K562 (cell line): Measurements from ENCODE around the gene NAPA. TPM values are rescaled to one million over a fixed set of nuclear protein-coding genes. Genes with fewer than 3 reads are reported as not detected.
A peak's percentile ranks its signal among the peaks of the same experiment; 100 is the strongest.

Experiments
- ATAC-seq: fragments of 200-7000 bp; cut with Tn5 transposase; 3 replicates; pipeline ENCODE4 v1.9.1; 2020; ENCODE audit warnings: moderate library complexity
- BruUV-seq: library from RNA; stranded (reverse); fragments of 400-500 nt; replicated peaks from 2 replicates; lab custom pipeline; 2021; lab: Mats Ljungman, UMichigan
- CTCF ChIA-PET: fragments of 300-600 bp; formaldehyde crosslinking; extraction: SDS; loops from one replicate; lab custom pipeline; 2021; ENCODE audit warnings: low intra/inter-chr PET ratio; lab: Yijun Ruan, JAX
- POLR2A ChIA-PET: fragments of 300-600, 350-650 bp; sonication (Branson Sonifier 250); formaldehyde crosslinking; extraction: SDS; loops from one replicate; lab custom pipeline; 2021; ENCODE audit warnings: antibody characterized with exemption, inconsistent platforms; lab: Yijun Ruan, JAX
- DNase-seq, 4 experiments: peaks; one replicate each; pipeline versions ENCODE4 v3.0.0 to v3.0.0-alpha.2; 2011 to 2018; ENCODE audit warnings: low spot score in 3 of 4, mixed read lengths in 3 of 4; ENCODE audit errors: extremely low read depth in 1 of 4
- FAIRE-seq: peaks from 2 replicates; lab custom pipeline; 2011; peaks lifted over from hg19 to GRCh38; lab: Jason Lieb, UNC
- H2AFZ ChIP-seq: 2 replicates; pipeline ENCODE4 v1.6.0; 2011; ENCODE audit warnings: low read depth, low read length, control low read depth, inconsistent platforms
- H3K27ac ChIP-seq: fragments of 200-600 bp; 3 replicates; pipeline ENCODE4 v1.8.0; 2011; ENCODE audit warnings: low read depth, mild to moderate bottlenecking, control low read depth, inconsistent platforms, low read length, moderate library complexity, mixed read lengths; ENCODE audit errors: extremely low read depth
- H3K27me3 ChIP-seq, 2 experiments: fragments of 300-600 bp in 1 of 2; 2 replicates in 1 of 2; 3 replicates in 1 of 2; pipeline versions ENCODE4 v1.6.0 to v1.8.0; 2011; ENCODE audit warnings: inconsistent platforms in 2 of 2, low read length in 2 of 2, mild to moderate bottlenecking in 1 of 2, mixed read lengths in 1 of 2, moderate library complexity in 1 of 2; ENCODE audit not compliant: control insufficient read depth in 2 of 2, insufficient read depth in 2 of 2
- H3K36me3 ChIP-seq: fragments of 300-600 bp; 3 replicates; pipeline ENCODE4 v1.8.0; 2011; ENCODE audit warnings: mild to moderate bottlenecking, low read length, inconsistent platforms; ENCODE audit not compliant: control insufficient read depth, insufficient read depth
- H3K4me1 ChIP-seq, 2 experiments: fragments of 200-600 bp in 1 of 2; replicated peaks in 1 of 2; 2 replicates in 1 of 2; 3 replicates in 1 of 2; pipeline versions ENCODE4 v1.5.1 to v1.8.0; 2011; ENCODE audit warnings: inconsistent platforms in 2 of 2, low read length in 2 of 2, mild to moderate bottlenecking in 1 of 2, mixed read lengths in 1 of 2, moderate library complexity in 1 of 2; ENCODE audit not compliant: control insufficient read depth in 2 of 2, insufficient read depth in 2 of 2
- H3K4me2 ChIP-seq: 2 replicates; pipeline ENCODE4 v1.6.1; 2011; ENCODE audit warnings: low read length, control low read depth, inconsistent platforms, mixed read lengths; ENCODE audit not compliant: insufficient read depth
- H3K4me3 ChIP-seq: fragments of 200-600 bp; sonication (generic), shearing (Covaris generic); 2 replicates; pipeline ENCODE4 v1.5.1; 2016; ENCODE audit warnings: control low read depth, inconsistent platforms
- H3K79me2 ChIP-seq: fragments of 200-600 bp; 3 replicates; pipeline ENCODE4 v1.8.0; 2011; ENCODE audit warnings: low read length, inconsistent platforms; ENCODE audit not compliant: control insufficient read depth, insufficient read depth
- H3K9ac ChIP-seq, 2 experiments: 2 replicates each; pipeline versions ENCODE4 v1.6.0 to v1.6.1; 2011; ENCODE audit warnings: low read depth in 2 of 2, low read length in 2 of 2, control low read depth in 1 of 2, inconsistent platforms in 1 of 2, mild to moderate bottlenecking in 1 of 2, mixed read lengths in 1 of 2; ENCODE audit not compliant: insufficient read depth in 1 of 2
- H3K9me1 ChIP-seq: one replicate; pipeline ENCODE4 v1.6.0; 2011; ENCODE audit warnings: inconsistent platforms, mild to moderate bottlenecking, low read length, moderate library complexity; ENCODE audit not compliant: control insufficient read depth, insufficient read depth
- H3K9me3 ChIP-seq: replicated peaks from 2 replicates; pipeline ENCODE4 v1.5.1; 2011; ENCODE audit warnings: low read depth, low read length, inconsistent platforms; ENCODE audit not compliant: control insufficient read depth, insufficient read depth
- H4K20me1 ChIP-seq: replicated peaks from 2 replicates; pipeline ENCODE4 v1.6.1; 2011; ENCODE audit warnings: low read length, inconsistent platforms, mixed read lengths; ENCODE audit not compliant: control insufficient read depth, insufficient read depth
- IRF2 ChIP-seq: sonication (generic); formaldehyde crosslinking; IDR thresholded peaks from 2 replicates; pipeline ENCODE4 v1.8.1; 2022; ENCODE audit warnings: mild to moderate bottlenecking, missing genetic modification reagents
- WGBS: fragments of 100-300 bp; shearing (Covaris generic); methylation state at CpG from one replicate; pipeline ENCODE4 v1.1.6; 2016; ENCODE audit warnings: low coverage, mixed read lengths; ENCODE audit not compliant: insufficient coverage; ENCODE audit errors: missing lambda C conversion rate; 5-methylcytosine and 5-hydroxymethylcytosine counted together
- in situ Hi-C: fragments of 300-500 bp; cut with MboI; formaldehyde crosslinking; loops from 4 replicates; pipeline ENCODE4 v1.15.0; 2018; ENCODE audit warnings: inconsistent platforms, mixed read lengths
- intact Hi-C: fragments of 100-400 bp; cut with micrococcal nuclease; formaldehyde crosslinking; loops from 2 replicates; pipeline ENCODE4 v1.14.2; 2022
- polyA plus RNA-seq, 8 experiments: library from polyadenylated mRNA; depleted of rRNA in 4 of 8; stranded (reverse) in 5 of 8; unstranded in 3 of 8; fragments of >200 nt; fragmentation: Nextera tagmentation in 2 of 8; fragmentation: Illumina TruSeq in 1 of 8; extraction: Ambion mirVana in 2 of 8; extraction: Trizol in 1 of 8; gene quantifications; 2 replicates each; pipeline versions ENCODE4 v1.2.1 to v1.2.3, GENCODE V29; 2011 to 2014; ENCODE audit warnings: inconsistent platforms in 1 of 8, missing spikeins in 1 of 8
- total RNA-seq, 7 experiments: library from RNA; depleted of rRNA in 6 of 7; stranded (reverse); fragments of >200 nt in 6 of 7; fragmentation: Illumina TruSeq in 2 of 7; extraction: Trizol in 2 of 7; gene quantifications; 2 replicates each; pipeline versions ENCODE4 v1.2.1 to v1.2.3, GENCODE V29; 2011 to 2021; ENCODE audit warnings: low replicate concordance in 1 of 7
- TF ChIP-seq, protein P1 (sequence below): sonication (generic); formaldehyde crosslinking; IDR thresholded peaks from 2 replicates; pipeline ENCODE4 v1.8.1; 2023; ENCODE audit warnings: mild to moderate bottlenecking, missing genetic modification reagents

NAPA gene
- total and polyA plus RNA-seq, 9 of the 15 experiments (the other 6 are each of a cell fraction or from before 2014, with no cell fraction given), result 5.4 to 98.6 (median 77.5) TPM

DNA sequence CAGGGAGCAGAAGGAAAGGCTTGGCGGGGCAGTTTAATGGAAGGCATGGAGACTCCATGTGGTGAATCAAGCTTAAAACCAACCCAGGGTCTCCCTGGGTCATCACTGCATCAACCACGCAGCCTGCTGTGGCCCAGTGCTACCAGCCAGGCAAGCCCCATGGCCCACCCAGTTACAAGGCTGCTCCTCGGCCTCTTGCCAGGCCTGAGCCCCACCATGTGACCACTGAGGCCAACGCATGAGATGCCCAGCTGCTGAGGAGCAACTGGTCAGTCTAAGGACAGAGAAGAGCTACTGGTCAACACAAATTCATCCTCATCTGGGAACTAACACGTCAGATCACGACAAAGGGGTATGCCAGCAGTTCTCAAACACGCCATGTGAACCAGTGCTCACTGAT, 15.5 kb downstream of the NAPA start:
- H3K9ac ChIP-seq, result peak overlapping the region in 1 of 2 experiments; percentile 31; a peak in 2 of 4 replicates
- peaks cover 63% of the 10 kb centered on the region for H3K36me3 ChIP-seq
- ATAC-seq (no peak), FAIRE-seq (peak; percentile 19), DNase-seq (no peak)
- POLR2A ChIA-PET, result interaction anchor here (0.9 to 1.8 kb wide), 5 partner anchors 9 to 15 kb away, joined by 3 to 9 read pairs (median 4); partner anchors contain the start of gene KPTN
- peaks cover 28 to 61% of the 10 kb centered on the region in 2 experiments; a peak in 4 of 5 replicates for H3K4me1 ChIP-seq
- in situ Hi-C loops (no loop called here), intact Hi-C loops (no loop called here)
- CTCF ChIA-PET, result no interaction called here
- peak overlapping the region; percentile 26; the same call in 1 of the 3 replicates for H3K27ac ChIP-seq
- H4K20me1 ChIP-seq, result 0 out of 2 replicates have a peak, but pooled peaks cover 5% of the 10 kb centered on the region
- no peaks in the 10 kb centered on the region for H3K27me3 ChIP-seq
- peaks cover 5% of the 10 kb centered on the region for H3K9me1 ChIP-seq
- no peak overlapping the region for H3K4me3 ChIP-seq
- WGBS, result 97% methylated on average over 7 of the region's 7 CpGs
- H3K4me2 ChIP-seq, result no peak overlapping the region
- peaks cover 2% of the 10 kb centered on the region; the same call in 1 of the 3 replicates for H3K79me2 ChIP-seq
- no peak overlapping the region for H2AFZ ChIP-seq
- no TSS peak for BruUV-seq
- no peaks in the 10 kb centered on the region for H3K9me3 ChIP-seq
- 0 out of 2 replicates have a peak, but pooled peaks have one; percentile 23 for TF ChIP-seq IRF2 (CRISPR knock-in tag)
- TF ChIP-seq, protein P1, sequence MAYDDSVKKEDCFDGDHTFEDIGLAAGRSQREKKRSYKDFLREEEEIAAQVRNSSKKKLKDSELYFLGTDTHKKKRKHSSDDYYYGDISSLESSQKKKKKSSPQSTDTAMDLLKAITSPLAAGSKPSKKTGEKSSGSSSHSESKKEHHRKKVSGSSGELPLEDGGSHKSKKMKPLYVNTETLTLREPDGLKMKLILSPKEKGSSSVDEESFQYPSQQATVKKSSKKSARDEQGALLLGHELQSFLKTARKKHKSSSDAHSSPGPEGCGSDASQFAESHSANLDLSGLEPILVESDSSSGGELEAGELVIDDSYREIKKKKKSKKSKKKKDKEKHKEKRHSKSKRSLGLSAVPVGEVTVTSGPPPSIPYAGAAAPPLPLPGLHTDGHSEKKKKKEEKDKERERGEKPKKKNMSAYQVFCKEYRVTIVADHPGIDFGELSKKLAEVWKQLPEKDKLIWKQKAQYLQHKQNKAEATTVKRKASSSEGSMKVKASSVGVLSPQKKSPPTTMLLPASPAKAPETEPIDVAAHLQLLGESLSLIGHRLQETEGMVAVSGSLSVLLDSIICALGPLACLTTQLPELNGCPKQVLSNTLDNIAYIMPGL (CRISPR knock-in tag), result no peak
